ENCODE results near the gene LGALS7.

The LGALS7 gene

DNA sequence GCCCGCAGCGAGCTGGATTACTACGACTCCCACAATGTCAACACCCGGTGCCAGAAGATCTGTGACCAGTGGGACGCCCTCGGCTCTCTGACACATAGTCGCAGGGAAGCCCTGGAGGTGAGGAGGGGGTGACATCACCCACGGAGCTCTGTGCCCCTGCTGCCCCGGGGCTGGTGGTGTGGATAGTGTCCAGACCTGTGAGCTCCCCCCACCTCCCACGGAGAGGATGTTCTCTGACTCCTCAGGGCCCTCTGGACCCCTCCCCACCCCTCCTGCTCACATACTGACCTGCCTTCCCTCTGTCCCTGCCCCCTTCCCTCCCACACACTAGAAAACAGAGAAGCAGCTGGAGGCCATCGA lies 49.7 kb downstream of the LGALS7 start:
- no peak for TF ChIP-seq ZNF274 (IDR thresholded peaks at IDR 0.05; ENCODE audit: low read depth, low read length)
- H3K4me3 ChIP-seq (ENCODE audit: low read length) = no peak overlapping the region

DNA sequence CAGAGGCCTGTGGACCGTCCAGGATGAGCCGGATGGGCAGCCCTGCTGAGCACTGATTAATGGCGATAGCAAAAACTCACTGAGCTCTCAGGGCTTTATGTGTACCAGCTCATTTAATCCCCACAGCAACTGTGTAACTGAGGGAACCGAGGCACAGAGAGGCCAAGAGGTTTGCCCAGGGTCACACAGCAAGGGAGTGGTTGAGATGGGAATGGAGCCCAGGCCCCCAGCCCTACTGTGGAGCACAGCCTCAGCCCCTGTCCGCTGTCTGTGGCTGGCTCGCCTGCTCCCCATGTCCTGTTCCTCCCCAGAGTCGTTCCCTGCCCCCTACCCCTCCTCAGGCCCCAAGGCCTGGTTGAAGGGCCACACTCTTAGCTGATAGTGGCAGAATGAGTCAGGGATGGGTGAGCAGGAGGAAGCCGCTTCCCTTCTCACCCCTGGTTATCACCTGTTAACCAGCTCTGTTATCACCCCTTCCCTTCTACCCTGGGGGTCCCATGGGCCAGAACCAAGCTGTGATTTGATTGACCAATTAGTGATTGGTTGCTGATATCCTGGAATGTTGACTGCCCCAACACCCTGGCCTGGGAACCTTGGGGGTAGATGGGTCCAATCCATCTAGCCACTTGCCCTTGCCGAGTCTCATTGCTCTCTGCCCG lies 50.2 kb downstream of the LGALS7 start:
- no peak for TF ChIP-seq ZNF274 (IDR thresholded peaks at IDR 0.05; ENCODE audit: low read depth, low read length)
- H3K4me3 ChIP-seq (ENCODE audit: low read length) = no peak overlapping the region

- TF ChIP-seq ZNF274 (IDR thresholded peaks at IDR 0.05; ENCODE audit: low read depth, low read length) = no peak
- H3K4me3 ChIP-seq (ENCODE audit: low read length) = no peak overlapping the region
These were observed 51.1 kb downstream of the LGALS7 start for GRCh38 chr19:38721979-38722773.

DNA sequence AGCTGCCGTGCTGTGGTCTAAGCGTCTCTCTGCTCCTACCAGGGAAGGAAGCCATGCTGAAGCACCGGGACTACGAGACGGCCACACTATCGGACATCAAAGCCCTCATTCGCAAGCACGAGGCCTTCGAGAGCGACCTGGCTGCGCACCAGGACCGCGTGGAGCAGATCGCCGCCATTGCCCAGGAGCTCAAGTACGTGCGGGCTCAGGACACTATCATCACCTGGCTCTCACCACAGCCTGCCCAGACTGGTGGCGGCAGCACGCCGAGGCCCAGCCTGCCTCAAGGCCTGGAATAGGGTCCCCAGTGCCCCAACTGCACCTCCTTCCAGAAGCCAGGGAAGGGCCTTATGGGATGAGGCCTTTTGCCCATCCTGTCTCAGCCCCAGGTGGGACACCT lies 51.8 kb downstream of the LGALS7 start:
- no peak for TF ChIP-seq ZNF274 (IDR thresholded peaks at IDR 0.05; ENCODE audit: low read depth, low read length)
- no peak overlapping the region for H3K4me3 ChIP-seq (ENCODE audit: low read length)

Data from GM08714 (cell line).